Chondrocyte (in vitro differentiated cells): Measurements from ENCODE around the gene PAQR9. TPM values are rescaled to one million over a fixed set of nuclear protein-coding genes. Genes with fewer than 3 reads are reported as not detected.
A peak's percentile ranks its signal among the peaks of the same experiment; 100 is the strongest.
"Not testable (repeated sequence)": the region's sequence is repeated elsewhere in the genome, so short reads cannot be mapped to it uniquely, and the experiment has no call there.

Experiments
- DNase-seq: peaks from one replicate; pipeline ENCODE4 v3.0.0; 2021; ENCODE audit warnings: mixed read lengths, low spot score
- H3K27ac Mint-ChIP-seq: one replicate; pipeline ENCODE4 v1.8.0; 2021; ENCODE audit warnings: mild to moderate bottlenecking, moderate library complexity, mixed read lengths; ENCODE audit not compliant: unreplicated experiment
- H3K27me3 Mint-ChIP-seq: 2 replicates; pipeline ENCODE4 v1.8.0; 2021; ENCODE audit warnings: low read depth, mixed read lengths
- H3K36me3 Mint-ChIP-seq: 2 replicates; pipeline ENCODE4 v1.8.0; 2021; ENCODE audit warnings: low read depth, mixed read lengths
- H3K4me1 Mint-ChIP-seq: 2 replicates; pipeline ENCODE4 v1.8.0; 2021; ENCODE audit warnings: low read depth, mild to moderate bottlenecking, mixed read lengths
- H3K4me3 Mint-ChIP-seq: one replicate; pipeline ENCODE4 v1.8.0; 2021; ENCODE audit warnings: mild to moderate bottlenecking, moderate library complexity, mixed read lengths; ENCODE audit not compliant: unreplicated experiment
- H3K9me3 Mint-ChIP-seq: 2 replicates; pipeline ENCODE4 v1.8.0; 2021; ENCODE audit warnings: low read depth, mixed read lengths
- CTCF ChIP-seq: fragments of 200-600 bp; sonication (generic); IDR thresholded peaks from 2 replicates; pipeline ENCODE4 v1.5.0; 2021; ENCODE audit warnings: antibody characterized with exemption, mild to moderate bottlenecking, moderate library complexity
- total RNA-seq: library from RNA; stranded (reverse); gene quantifications from 3 replicates; pipeline ENCODE4 v1.2.1, GENCODE V29; 2021

The PAQR9 gene
- total RNA-seq, 1 donor from 2014 or later, result not detected

DNA sequence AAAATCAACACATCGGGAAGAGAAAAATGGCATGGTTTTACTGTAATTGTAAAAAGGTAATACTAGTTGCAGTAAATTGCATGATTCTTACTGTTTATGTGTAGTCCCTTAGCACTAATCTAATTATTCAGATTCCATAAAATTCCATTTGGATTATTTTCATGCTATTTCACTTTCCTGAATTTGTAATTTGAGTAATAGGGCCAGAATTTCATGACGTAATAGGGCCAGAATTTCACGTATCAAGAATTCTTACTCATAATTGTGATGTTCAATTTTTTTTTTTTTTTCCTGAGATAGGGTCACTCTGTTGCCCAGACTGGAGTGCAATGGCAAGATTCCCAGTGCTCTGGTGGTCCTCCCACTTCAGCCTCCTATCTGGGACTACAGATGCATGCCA, 35.0 kb upstream of the PAQR9 start:
- H3K27me3 Mint-ChIP-seq, result no peaks in the 10 kb centered on the region
- no peaks in the 10 kb centered on the region for H3K9me3 Mint-ChIP-seq
- no peak for TF ChIP-seq CTCF
- H3K4me1 Mint-ChIP-seq, result peaks cover 32% of the 10 kb centered on the region
- H3K27ac Mint-ChIP-seq, result no peak overlapping the region
- H3K4me3 Mint-ChIP-seq, result no peak overlapping the region
- no peak for DNase-seq
- no peaks in the 10 kb centered on the region for H3K36me3 Mint-ChIP-seq

DNA sequence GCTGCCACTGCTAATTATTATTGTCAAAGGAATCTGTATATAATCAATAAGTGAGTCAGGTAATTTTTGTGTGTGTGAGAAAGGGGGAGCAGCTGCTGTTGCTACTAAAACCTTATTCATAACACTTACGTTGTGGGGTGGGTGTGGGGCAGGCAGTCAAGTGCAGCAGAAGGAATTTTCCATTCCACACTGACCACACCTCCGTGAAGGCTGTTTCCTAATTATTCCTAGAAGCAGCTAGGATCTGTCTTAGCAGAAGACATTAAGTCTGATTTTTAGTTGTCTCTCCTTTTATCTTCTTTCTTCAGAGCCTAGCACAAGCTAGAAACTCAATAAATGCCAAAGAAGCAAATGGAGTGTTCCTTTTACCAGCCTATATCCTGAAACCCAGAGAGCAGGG, 33.9 kb upstream of the PAQR9 start:
- H3K27me3 Mint-ChIP-seq, result no peaks in the 10 kb centered on the region
- peaks cover 25% of the 10 kb centered on the region for H3K4me1 Mint-ChIP-seq
- no peak for TF ChIP-seq CTCF
- no peak overlapping the region for H3K4me3 Mint-ChIP-seq
- no peaks in the 10 kb centered on the region for H3K36me3 Mint-ChIP-seq
- no peak overlapping the region for H3K27ac Mint-ChIP-seq
- no peaks in the 10 kb centered on the region for H3K9me3 Mint-ChIP-seq
- no peak for DNase-seq

DNA sequence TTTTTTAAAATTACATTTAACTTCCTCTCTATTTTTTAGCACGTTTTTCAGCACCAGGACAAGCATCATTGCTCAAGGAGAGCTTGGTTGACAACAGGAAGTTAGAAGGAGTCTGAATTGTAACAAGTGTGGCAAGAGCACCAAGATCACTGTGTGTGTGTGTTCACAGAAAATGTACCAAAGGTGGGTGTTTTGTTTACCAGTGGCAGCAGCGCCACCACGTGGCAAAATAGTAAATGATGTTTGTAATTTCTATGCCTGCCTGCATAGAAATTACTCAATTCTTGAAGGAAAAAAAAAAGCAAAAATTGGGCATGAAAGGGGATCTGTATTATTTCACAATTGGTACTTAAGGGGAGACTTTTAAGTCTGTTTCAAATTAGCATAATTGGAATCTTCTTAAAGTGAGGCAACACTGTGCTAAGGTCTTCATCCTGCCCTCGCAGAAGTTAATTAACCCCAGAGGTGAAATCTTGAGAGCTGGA, 30.5 kb upstream of the PAQR9 start:
- Mint-ChIP-seq H3K36me3 (no peaks in the 10 kb centered on the region), H3K27me3 (no peaks in the 10 kb centered on the region), H3K9me3 (no peaks in the 10 kb centered on the region), H3K4me3 (no peak overlapping the region), H3K4me1 (peaks cover 4% of the 10 kb centered on the region), H3K27ac (no peak overlapping the region)
- no peak for DNase-seq
- TF ChIP-seq CTCF, result peak; percentile 92

GRCh38 chr3:142992323-142992722, 28.8 kb upstream of the PAQR9 start:
- TF ChIP-seq CTCF, result no peak
- Mint-ChIP-seq H3K27ac (no peak overlapping the region), H3K9me3 (no peaks in the 10 kb centered on the region), H3K4me1 (peaks cover 6% of the 10 kb centered on the region), H3K36me3 (no peaks in the 10 kb centered on the region), H3K4me3 (no peak overlapping the region), H3K27me3 (no peaks in the 10 kb centered on the region)
- DNase-seq, result no peak

DNA sequence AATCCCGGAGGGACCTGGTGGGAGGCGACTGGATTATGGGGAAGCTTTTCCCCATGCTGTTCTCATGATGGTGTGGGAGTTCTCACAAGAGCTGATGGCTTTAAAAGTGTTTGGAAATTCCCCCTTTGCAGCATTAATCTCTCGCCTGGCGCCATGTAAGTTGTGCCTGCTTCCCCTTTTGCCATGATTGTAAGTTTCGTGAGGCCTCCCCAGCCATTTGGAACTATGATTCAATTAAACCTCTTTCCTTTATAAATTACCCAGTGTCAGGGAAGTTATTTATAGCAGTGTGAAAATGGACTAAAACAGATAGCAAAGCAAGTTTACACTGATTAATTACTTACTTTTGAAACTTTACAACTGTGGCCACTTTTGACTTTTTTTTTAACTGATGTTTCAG, 27.2 kb upstream of the PAQR9 start:
- no peaks in the 10 kb centered on the region for H3K36me3 Mint-ChIP-seq
- DNase-seq, result no peak
- no peaks in the 10 kb centered on the region for H3K27me3 Mint-ChIP-seq
- no peak for TF ChIP-seq CTCF
- no peaks in the 10 kb centered on the region for H3K9me3 Mint-ChIP-seq
- H3K27ac Mint-ChIP-seq, result no peak overlapping the region
- no peak overlapping the region for H3K4me3 Mint-ChIP-seq
- peaks cover 4% of the 10 kb centered on the region for H3K4me1 Mint-ChIP-seq

DNA sequence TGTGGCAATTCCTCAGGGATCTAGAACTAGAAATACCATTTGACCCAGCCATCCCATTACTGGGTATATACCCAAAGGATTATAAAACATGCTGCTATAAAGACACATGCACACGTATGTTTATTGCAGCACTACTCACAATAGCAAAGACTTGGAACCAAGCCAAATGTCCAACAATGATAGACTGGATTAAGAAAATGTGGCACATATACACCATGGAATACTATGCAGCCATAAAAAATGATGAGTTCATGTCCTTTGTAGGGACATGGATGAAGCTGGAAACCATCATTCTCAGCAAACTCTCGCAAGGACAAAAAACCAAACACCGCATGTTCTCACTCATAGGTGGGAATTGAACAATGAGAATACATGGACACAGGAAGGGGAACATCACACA, 25.4 kb upstream of the PAQR9 start:
- not testable (repeated sequence) for H3K27ac Mint-ChIP-seq, H3K4me3 Mint-ChIP-seq, H3K4me1 Mint-ChIP-seq, H3K9me3 Mint-ChIP-seq, DNase-seq, H3K36me3 Mint-ChIP-seq, H3K27me3 Mint-ChIP-seq

- not testable (repeated sequence) for H3K27ac Mint-ChIP-seq, H3K4me3 Mint-ChIP-seq
Observed at GRCh38 chr3:142988221-142988620, 24.7 kb upstream of the PAQR9 start.

More at GRCh38 chr3:142988221-142988620, 24.7 kb upstream of the PAQR9 start:
- not testable (repeated sequence) for H3K36me3 Mint-ChIP-seq, H3K9me3 Mint-ChIP-seq, H3K4me1 Mint-ChIP-seq, H3K27me3 Mint-ChIP-seq, DNase-seq
